WTC11 (cell line): ENCODE results near the gene NEDD4L.

Experiments used
- FOXP1 ChIP-seq: sonication (generic); formaldehyde crosslinking; IDR thresholded peaks from 2 replicates; pipeline ENCODE4 v1.8.0; 2022; ENCODE audit warnings: missing genetic modification reagents, mild to moderate bottlenecking, moderate library complexity, borderline replicate concordance
- JUN ChIP-seq: sonication (generic); formaldehyde crosslinking; IDR thresholded peaks from 2 replicates; pipeline ENCODE4 v1.8.0; 2023; ENCODE audit warnings: mild to moderate bottlenecking, missing genetic modification reagents
- SOX15 ChIP-seq: fragments of 250-450 bp; sonication (Bioruptor Pico); IDR thresholded peaks from 2 replicates; pipeline ENCODE4 v1.9.0; 2021; ENCODE audit warnings: mild to moderate bottlenecking
- TF ChIP-seq, protein P1 (sequence below): sonication (generic); formaldehyde crosslinking; IDR thresholded peaks from 2 replicates; pipeline ENCODE4 v1.8.0; 2022; ENCODE audit warnings: mild to moderate bottlenecking, missing genetic modification reagents
- TF ChIP-seq, protein P2 (sequence below): fragments of 200-600 bp; IDR thresholded peaks from 2 replicates; pipeline ENCODE4 v1.8.0; 2022; ENCODE audit warnings: antibody characterized with exemption
- TF ChIP-seq, protein P3 (sequence below): sonication (generic); formaldehyde crosslinking; IDR thresholded peaks from 2 replicates; pipeline ENCODE4 v1.8.0; 2023; ENCODE audit warnings: missing genetic modification reagents, mild to moderate bottlenecking, borderline replicate concordance
- TF ChIP-seq, protein P4 (sequence below): sonication (generic); formaldehyde crosslinking; IDR thresholded peaks from 2 replicates; pipeline ENCODE4 v1.8.1; 2023; ENCODE audit warnings: mild to moderate bottlenecking, missing genetic modification reagents
- TF ChIP-seq, protein P5 (sequence below): sonication (generic); formaldehyde crosslinking; IDR thresholded peaks from 2 replicates; pipeline ENCODE4 v1.8.0; 2022; ENCODE audit warnings: mild to moderate bottlenecking, missing genetic modification reagents

DNA sequence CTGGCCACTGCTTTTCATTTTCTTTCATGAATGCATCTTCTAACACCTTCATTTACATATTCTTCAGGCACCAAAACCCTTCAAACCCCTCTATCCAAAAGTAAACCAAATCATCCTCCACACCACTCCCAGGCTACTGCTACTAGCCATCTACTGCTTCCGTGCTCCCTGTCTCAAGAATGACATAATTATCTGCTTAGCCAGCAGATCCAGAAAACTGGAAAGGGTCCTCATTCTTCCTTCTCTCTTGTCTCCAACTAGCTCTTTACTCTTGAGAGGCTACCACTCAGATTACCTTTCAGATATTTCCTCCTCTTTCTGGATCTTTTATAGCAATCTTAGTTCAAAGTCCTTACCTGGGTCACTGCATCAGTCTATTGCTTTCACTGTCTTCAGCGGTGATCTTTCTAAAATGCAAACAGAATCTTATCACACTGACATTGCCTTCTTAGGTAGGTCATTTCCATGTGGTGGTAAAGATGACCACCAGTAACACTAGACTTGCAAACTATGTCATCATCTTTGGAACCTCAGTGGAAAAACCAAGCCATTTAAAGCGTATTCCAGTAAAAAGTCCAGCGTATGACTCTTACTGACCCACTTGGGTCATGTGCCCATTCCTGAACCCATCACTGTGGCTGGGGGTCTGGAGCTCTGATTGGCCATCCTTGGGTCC, 15.8 kb upstream of the NEDD4L start:
- TF ChIP-seq, protein P1, sequence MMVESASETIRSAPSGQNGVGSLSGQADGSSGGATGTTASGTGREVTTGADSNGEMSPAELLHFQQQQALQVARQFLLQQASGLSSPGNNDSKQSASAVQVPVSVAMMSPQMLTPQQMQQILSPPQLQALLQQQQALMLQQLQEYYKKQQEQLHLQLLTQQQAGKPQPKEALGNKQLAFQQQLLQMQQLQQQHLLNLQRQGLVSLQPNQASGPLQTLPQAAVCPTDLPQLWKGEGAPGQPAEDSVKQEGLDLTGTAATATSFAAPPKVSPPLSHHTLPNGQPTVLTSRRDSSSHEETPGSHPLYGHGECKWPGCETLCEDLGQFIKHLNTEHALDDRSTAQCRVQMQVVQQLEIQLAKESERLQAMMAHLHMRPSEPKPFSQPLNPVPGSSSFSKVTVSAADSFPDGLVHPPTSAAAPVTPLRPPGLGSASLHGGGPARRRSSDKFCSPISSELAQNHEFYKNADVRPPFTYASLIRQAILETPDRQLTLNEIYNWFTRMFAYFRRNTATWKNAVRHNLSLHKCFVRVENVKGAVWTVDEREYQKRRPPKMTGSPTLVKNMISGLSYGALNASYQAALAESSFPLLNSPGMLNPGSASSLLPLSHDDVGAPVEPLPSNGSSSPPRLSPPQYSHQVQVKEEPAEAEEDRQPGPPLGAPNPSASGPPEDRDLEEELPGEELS: no peak
- TF ChIP-seq SOX15 (CRISPR knock-in tag) (no peak), FOXP1 (CRISPR knock-in tag) (no peak), JUN (CRISPR knock-in tag) (no peak)
- TF ChIP-seq, protein P2, sequence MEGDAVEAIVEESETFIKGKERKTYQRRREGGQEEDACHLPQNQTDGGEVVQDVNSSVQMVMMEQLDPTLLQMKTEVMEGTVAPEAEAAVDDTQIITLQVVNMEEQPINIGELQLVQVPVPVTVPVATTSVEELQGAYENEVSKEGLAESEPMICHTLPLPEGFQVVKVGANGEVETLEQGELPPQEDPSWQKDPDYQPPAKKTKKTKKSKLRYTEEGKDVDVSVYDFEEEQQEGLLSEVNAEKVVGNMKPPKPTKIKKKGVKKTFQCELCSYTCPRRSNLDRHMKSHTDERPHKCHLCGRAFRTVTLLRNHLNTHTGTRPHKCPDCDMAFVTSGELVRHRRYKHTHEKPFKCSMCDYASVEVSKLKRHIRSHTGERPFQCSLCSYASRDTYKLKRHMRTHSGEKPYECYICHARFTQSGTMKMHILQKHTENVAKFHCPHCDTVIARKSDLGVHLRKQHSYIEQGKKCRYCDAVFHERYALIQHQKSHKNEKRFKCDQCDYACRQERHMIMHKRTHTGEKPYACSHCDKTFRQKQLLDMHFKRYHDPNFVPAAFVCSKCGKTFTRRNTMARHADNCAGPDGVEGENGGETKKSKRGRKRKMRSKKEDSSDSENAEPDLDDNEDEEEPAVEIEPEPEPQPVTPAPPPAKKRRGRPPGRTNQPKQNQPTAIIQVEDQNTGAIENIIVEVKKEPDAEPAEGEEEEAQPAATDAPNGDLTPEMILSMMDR: no peak
- TF ChIP-seq, protein P3, sequence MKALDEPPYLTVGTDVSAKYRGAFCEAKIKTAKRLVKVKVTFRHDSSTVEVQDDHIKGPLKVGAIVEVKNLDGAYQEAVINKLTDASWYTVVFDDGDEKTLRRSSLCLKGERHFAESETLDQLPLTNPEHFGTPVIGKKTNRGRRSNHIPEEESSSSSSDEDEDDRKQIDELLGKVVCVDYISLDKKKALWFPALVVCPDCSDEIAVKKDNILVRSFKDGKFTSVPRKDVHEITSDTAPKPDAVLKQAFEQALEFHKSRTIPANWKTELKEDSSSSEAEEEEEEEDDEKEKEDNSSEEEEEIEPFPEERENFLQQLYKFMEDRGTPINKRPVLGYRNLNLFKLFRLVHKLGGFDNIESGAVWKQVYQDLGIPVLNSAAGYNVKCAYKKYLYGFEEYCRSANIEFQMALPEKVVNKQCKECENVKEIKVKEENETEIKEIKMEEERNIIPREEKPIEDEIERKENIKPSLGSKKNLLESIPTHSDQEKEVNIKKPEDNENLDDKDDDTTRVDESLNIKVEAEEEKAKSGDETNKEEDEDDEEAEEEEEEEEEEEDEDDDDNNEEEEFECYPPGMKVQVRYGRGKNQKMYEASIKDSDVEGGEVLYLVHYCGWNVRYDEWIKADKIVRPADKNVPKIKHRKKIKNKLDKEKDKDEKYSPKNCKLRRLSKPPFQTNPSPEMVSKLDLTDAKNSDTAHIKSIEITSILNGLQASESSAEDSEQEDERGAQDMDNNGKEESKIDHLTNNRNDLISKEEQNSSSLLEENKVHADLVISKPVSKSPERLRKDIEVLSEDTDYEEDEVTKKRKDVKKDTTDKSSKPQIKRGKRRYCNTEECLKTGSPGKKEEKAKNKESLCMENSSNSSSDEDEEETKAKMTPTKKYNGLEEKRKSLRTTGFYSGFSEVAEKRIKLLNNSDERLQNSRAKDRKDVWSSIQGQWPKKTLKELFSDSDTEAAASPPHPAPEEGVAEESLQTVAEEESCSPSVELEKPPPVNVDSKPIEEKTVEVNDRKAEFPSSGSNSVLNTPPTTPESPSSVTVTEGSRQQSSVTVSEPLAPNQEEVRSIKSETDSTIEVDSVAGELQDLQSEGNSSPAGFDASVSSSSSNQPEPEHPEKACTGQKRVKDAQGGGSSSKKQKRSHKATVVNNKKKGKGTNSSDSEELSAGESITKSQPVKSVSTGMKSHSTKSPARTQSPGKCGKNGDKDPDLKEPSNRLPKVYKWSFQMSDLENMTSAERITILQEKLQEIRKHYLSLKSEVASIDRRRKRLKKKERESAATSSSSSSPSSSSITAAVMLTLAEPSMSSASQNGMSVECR (CRISPR knock-in tag): no peak
- TF ChIP-seq, protein P4, sequence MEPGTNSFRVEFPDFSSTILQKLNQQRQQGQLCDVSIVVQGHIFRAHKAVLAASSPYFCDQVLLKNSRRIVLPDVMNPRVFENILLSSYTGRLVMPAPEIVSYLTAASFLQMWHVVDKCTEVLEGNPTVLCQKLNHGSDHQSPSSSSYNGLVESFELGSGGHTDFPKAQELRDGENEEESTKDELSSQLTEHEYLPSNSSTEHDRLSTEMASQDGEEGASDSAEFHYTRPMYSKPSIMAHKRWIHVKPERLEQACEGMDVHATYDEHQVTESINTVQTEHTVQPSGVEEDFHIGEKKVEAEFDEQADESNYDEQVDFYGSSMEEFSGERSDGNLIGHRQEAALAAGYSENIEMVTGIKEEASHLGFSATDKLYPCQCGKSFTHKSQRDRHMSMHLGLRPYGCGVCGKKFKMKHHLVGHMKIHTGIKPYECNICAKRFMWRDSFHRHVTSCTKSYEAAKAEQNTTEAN: no peak
- TF ChIP-seq, protein P5, sequence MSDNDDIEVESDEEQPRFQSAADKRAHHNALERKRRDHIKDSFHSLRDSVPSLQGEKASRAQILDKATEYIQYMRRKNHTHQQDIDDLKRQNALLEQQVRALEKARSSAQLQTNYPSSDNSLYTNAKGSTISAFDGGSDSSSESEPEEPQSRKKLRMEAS: no peak
